ENCODE results near the gene ROCK2.

- no peak for TF ChIP-seq CTCF (conservative IDR thresholded peaks at IDR 0.05; ENCODE audit: low read depth, low read length)
- no peak for TF ChIP-seq EZH2 (IDR thresholded peaks at IDR 0.05; ENCODE audit: borderline replicate concordance, low read depth, low read length, poor library complexity, severe bottlenecking)
These were observed 79.6 kb downstream of the ROCK2 start for GRCh38 chr2:11264818-11265217.

Data from A673 (cell line).